ENCODE data around the gene LRRC4C.

The LRRC4C gene

DNA sequence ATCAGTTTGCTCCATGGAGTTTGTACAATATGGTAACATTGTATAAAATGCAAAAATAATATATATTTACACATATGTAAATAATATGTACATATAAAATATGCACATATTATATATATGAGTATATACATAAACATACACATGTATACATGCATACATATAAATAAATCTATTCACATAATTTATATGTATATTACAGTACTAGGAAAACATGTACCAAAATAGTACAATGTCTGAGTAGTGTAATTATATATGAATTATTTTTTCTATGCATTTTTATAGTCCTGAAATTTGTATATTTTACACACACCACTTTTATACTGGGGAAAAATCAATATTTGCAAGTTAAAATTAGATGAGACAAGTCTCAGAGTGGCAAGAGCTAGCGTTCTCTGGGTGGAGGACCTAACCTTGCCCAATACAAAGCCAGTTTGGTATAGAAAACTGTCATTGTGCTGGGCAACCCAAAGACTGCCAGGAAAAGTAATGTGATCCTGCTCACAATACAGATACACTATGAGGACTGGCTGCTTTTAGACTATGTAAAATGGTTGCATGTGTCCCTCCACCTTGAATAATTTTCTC, 889.4 kb downstream of the LRRC4C start:
- no peak overlapping the region for H3K27ac ChIP-seq (ENCODE audit: low read depth, low read length, poor library complexity, severe bottlenecking)
- no peak overlapping the region for H3K4me2 ChIP-seq (ENCODE audit: low read length)
- H3F3A ChIP-seq (ENCODE audit: insufficient read depth, low read length): no peaks in the 10 kb centered on the region
- H3K4me3 ChIP-seq (ENCODE audit: low read depth, low read length, poor library complexity, severe bottlenecking): no peak overlapping the region
- H3K36me3 ChIP-seq (ENCODE audit: insufficient read depth, low read length): no peaks in the 10 kb centered on the region
- no peaks in the 10 kb centered on the region for H4K20me1 ChIP-seq (ENCODE audit: insufficient read depth, low read length)
- no peak overlapping the region for H3K9ac ChIP-seq (ENCODE audit: low read length)
- H3K9me3 ChIP-seq (ENCODE audit: low read length): no peaks in the 10 kb centered on the region
- TF ChIP-seq, protein P1, sequence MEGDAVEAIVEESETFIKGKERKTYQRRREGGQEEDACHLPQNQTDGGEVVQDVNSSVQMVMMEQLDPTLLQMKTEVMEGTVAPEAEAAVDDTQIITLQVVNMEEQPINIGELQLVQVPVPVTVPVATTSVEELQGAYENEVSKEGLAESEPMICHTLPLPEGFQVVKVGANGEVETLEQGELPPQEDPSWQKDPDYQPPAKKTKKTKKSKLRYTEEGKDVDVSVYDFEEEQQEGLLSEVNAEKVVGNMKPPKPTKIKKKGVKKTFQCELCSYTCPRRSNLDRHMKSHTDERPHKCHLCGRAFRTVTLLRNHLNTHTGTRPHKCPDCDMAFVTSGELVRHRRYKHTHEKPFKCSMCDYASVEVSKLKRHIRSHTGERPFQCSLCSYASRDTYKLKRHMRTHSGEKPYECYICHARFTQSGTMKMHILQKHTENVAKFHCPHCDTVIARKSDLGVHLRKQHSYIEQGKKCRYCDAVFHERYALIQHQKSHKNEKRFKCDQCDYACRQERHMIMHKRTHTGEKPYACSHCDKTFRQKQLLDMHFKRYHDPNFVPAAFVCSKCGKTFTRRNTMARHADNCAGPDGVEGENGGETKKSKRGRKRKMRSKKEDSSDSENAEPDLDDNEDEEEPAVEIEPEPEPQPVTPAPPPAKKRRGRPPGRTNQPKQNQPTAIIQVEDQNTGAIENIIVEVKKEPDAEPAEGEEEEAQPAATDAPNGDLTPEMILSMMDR (IDR thresholded peaks at IDR 0.05; ENCODE audit: low read length): no peak
- TF ChIP-seq EZH2 (IDR thresholded peaks at IDR 0.05; ENCODE audit: borderline replicate concordance, low read length): no peak
- H2AFZ ChIP-seq (ENCODE audit: low read length): no peak overlapping the region
- no peaks in the 10 kb centered on the region for H3K9me2 ChIP-seq (ENCODE audit: low read depth, low read length)
- H3K4me1 ChIP-seq (ENCODE audit: insufficient read depth, low read length, severe bottlenecking): no peaks in the 10 kb centered on the region
- no peaks in the 10 kb centered on the region for H3K79me2 ChIP-seq (ENCODE audit: insufficient read depth, low read length)
- no peaks in the 10 kb centered on the region for H3K27me3 ChIP-seq (ENCODE audit: insufficient read depth, low read length)

DNA sequence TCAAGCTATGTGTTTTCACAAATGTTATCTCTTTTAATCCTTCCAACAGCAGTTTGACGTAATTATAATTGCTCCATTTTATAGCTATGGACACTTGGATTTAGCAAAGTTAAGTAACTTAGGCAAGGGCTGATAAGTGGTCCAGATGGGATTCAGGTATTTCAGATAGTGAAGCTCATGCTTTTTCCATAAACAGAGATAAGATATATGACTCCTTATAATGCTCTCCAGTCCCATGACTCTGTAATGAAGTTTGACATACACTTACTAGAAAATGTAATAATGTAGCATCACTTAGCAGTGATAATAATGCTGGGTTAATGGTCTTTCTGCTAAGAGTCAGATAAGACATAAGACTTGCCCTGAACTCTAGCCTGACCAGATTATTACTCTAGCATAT, 892.1 kb downstream of the LRRC4C start:
- no peaks in the 10 kb centered on the region for H4K20me1 ChIP-seq (ENCODE audit: insufficient read depth, low read length)
- no peak overlapping the region for H2AFZ ChIP-seq (ENCODE audit: low read length)
- H3K4me1 ChIP-seq (ENCODE audit: insufficient read depth, low read length, severe bottlenecking): no peaks in the 10 kb centered on the region
- H3K9ac ChIP-seq (ENCODE audit: low read length): no peak overlapping the region
- no peaks in the 10 kb centered on the region for H3K9me3 ChIP-seq (ENCODE audit: low read length)
- TF ChIP-seq, protein P1 (IDR thresholded peaks at IDR 0.05; ENCODE audit: low read length): no peak
- no peak for TF ChIP-seq EZH2 (IDR thresholded peaks at IDR 0.05; ENCODE audit: borderline replicate concordance, low read length)
- no peaks in the 10 kb centered on the region for H3K9me2 ChIP-seq (ENCODE audit: low read depth, low read length)
- H3K27me3 ChIP-seq (ENCODE audit: insufficient read depth, low read length): no peaks in the 10 kb centered on the region
- no peak overlapping the region for H3K4me2 ChIP-seq (ENCODE audit: low read length)
- H3F3A ChIP-seq (ENCODE audit: insufficient read depth, low read length): no peaks in the 10 kb centered on the region
- no peaks in the 10 kb centered on the region for H3K79me2 ChIP-seq (ENCODE audit: insufficient read depth, low read length)
- H3K4me3 ChIP-seq (ENCODE audit: low read depth, low read length, poor library complexity, severe bottlenecking): no peak overlapping the region
- H3K36me3 ChIP-seq (ENCODE audit: insufficient read depth, low read length): no peaks in the 10 kb centered on the region
- H3K27ac ChIP-seq (ENCODE audit: low read depth, low read length, poor library complexity, severe bottlenecking): no peak overlapping the region

DNA sequence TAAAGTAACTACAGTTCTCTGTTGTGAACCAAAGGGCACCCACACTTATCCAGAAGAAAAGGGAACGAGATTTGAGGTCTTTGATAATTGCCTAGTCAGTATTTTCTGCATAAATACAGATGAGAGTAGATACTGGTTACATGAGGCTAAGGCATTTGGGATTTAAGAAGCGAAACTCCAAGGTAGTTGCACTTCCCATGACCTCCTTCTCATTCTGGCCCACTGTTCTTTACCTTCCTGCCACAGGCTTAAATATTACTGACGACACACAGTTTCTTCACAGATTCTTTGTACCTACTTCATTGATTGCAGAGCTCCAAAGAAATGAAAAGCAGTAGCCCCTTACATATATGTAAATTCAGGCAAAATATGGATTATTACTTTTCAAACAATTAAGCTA, 915.3 kb downstream of the LRRC4C start:
- Histone ChIP-seq H4K20me1 (ENCODE audit: insufficient read depth, low read length) (no peaks in the 10 kb centered on the region), H3K27me3 (ENCODE audit: insufficient read depth, low read length) (no peaks in the 10 kb centered on the region), H3F3A (ENCODE audit: insufficient read depth, low read length) (no peaks in the 10 kb centered on the region), H3K79me2 (ENCODE audit: insufficient read depth, low read length) (no peaks in the 10 kb centered on the region), H3K27ac (ENCODE audit: low read depth, low read length, poor library complexity, severe bottlenecking) (no peak overlapping the region), H2AFZ (ENCODE audit: low read length) (no peak overlapping the region), H3K4me1 (ENCODE audit: insufficient read depth, low read length, severe bottlenecking) (no peaks in the 10 kb centered on the region), H3K9me3 (ENCODE audit: low read length) (no peaks in the 10 kb centered on the region), H3K36me3 (ENCODE audit: insufficient read depth, low read length) (no peaks in the 10 kb centered on the region), H3K4me2 (ENCODE audit: low read length) (no peak overlapping the region), H3K9ac (ENCODE audit: low read length) (no peak overlapping the region), H3K9me2 (ENCODE audit: low read depth, low read length) (no peaks in the 10 kb centered on the region), H3K4me3 (ENCODE audit: low read depth, low read length, poor library complexity, severe bottlenecking) (no peak overlapping the region)
- TF ChIP-seq, protein P1 (IDR thresholded peaks at IDR 0.05; ENCODE audit: low read length): no peak
- no peak for TF ChIP-seq EZH2 (IDR thresholded peaks at IDR 0.05; ENCODE audit: borderline replicate concordance, low read length)

Measured in OCI-LY1 (cell line).